ENCODE data around the gene MAP1LC3B2. TPM values are rescaled to one million over a fixed set of nuclear protein-coding genes. Genes with fewer than 3 reads are reported as not detected.

Gene MAP1LC3B2
- total RNA-seq, 1 donor from 2014 or later, result 3.2 TPM

DNA sequence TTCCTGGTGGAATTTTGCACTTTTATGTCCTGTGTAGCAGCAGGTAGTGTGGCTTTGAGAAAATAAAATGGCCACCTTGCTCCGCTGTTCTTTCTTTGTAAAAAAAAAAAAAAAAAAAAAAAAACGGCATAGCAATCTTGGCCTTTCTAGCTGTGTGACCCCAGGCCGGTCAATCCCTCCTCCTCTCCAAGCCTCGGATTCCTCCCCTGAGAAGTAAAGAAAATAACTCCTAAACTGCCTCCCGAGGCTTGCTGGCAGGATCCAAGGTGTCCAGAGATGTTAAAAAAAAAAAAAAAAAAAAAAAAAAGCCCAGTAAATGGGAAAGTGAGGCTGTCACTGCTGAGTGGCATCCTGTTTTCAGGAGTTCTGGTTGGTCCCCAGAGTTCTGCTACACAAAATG, 23.9 kb upstream of the MAP1LC3B2 start:
- ATAC-seq (no peak), DNase-seq (no peak)
- intact Hi-C loops (cut with micrococcal nuclease), result no loop called here

DNA sequence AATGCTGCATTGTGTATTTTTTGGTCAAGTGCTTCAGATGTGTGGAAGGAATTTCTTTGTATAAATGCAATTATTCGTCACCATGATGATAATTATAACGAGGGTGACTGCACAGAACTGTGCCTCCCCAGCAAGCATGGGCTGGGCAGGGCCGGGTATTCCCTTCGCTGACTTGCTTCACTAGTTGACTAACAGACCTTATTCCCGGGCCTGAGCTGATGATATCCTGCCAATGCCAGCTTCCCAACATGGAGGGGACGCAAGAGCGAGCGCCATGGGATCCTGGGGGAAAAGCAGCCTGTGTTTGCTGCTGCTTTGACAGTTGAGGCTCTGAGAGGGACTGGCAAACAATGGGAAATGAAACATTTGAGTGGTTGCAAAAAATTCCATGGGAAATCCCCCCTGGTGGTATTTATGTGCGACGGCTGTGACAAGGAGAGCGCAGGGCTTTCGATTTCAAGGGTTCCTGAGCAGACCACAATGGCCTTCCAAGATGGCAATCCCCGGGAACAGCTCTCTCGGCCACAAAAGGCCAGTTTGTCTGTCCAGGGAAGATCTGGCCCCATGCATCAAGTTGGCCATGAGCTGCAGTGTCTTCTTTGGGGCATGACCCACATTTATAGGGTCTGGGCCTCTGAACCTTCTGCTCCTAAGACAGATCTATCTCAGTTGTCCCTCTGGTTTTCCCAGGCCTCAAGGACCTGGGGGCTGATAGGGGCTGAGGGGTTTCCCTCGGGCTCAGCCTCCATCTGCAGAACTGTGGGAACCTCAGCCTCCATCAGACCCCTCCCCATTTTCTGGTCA, 21.9 kb upstream of the MAP1LC3B2 start:
- ATAC-seq, result no peak
- DNase-seq, result no peak
- intact Hi-C loops (cut with micrococcal nuclease), result no loop called here

DNA sequence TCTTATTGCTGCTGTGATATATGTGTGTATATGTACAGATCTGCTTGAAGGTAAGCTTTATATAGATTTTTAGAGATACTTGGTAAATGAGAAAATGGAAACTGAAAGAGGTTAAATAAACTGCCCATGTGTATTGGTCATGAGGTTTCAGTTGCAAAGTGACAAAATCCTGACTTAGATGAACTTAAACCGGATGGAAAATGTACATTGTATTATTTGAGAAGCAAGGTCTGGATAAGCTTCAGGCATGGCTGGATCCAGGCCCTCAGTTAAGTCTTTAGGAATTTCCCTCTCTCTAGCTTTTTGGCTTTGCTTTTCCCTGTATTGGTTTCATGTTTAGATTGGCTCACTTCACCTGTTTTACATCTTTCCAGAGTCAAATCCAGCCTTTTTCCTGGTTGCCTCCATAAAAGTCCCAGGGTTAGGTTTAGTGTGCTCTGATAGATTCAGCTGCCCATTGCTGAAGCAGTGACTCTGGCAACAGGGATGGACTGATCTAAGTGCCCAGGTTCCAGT, 21.0 kb upstream of the MAP1LC3B2 start:
- ATAC-seq, result no peak
- DNase-seq, result no peak
- intact Hi-C loops (cut with micrococcal nuclease), result no loop called here

DNA sequence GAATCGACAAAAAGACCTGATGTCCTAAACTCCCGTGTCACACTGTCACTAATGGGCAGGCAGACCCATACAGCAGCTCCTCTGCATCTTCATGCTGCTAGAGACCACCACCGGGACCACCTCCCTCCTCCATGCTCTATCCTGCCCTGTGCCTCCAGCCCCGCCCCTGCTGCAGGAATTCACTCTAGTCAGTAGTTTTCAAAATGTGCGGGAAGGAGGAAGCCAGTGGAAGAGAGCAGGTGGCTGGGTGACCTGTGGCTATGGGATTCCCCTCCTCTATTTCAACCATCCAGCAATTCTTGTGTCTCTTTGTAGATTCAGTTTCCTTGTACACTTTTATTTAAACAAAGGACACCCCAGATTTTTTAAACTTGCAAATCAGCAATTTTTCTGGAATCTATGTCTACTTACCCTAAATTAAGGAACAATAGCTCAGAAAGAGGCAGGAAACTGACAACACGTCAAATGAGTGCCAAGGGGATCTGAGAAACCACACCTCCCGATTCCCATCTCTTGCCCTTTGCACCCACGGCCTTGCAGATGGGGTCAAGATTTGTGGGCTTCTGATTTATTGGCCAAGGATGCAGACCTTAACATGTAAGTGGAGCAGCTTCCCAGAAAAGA, 20.4 kb upstream of the MAP1LC3B2 start:
- peak; percentile 20 for ATAC-seq
- intact Hi-C loops (cut with micrococcal nuclease), result no loop called here

DNA sequence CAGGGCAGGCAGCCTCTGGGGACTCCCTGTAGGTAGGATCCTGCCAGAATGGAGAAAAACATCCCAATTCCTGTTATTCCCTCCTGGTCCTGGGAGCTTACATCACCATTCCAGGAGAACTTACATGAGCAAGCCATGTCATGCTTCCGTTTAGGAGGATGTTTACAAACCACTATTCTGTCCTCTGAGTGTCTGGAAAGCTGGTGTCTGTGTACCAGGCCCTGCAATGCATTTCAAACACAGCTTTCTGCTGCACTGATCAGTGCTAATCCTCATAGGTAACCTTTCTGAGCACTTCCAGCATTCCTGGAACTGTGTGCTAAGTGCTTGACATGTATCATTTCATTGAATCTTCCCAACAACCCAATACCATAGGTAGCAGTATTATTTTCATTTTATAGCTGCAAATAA, 19.8 kb upstream of the MAP1LC3B2 start:
- DNase-seq (no peak), ATAC-seq (peak; percentile 27)
- intact Hi-C loops (cut with micrococcal nuclease), result no loop called here

More for the DNA sequence above, 20.4 kb upstream of the MAP1LC3B2 start:
- no peak for DNase-seq

DNA sequence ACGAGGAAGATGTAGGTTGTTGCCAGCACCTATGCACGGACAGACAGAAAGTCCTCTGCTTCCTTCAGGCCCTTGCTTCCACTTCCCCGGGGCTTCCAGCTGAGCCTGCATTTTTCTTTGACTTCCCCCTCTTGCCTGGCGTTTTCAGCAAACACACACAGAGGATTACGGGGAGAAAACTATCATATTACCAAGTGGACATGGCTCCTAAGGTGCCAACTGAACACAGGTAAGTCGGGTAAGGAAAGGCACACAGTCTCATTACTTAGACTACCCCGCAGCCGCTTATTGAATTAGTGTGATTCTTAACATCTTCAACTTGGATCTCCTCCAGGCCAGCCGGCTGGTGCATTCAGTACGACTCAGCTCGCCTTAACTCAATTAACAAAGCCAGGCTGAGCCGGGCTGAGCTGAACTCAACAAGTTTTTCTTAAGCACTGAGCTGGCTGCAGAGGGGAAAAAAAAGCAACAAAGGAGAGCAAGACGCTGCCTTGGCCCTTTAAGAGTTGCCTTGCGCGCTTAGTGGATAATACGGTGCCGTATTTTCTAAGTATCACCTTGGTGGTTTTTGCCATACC, 19.2 kb upstream of the MAP1LC3B2 start:
- peak; percentile 53 for ATAC-seq
- intact Hi-C loops (cut with micrococcal nuclease), result no loop called here
- DNase-seq, result peak; percentile 59

DNA sequence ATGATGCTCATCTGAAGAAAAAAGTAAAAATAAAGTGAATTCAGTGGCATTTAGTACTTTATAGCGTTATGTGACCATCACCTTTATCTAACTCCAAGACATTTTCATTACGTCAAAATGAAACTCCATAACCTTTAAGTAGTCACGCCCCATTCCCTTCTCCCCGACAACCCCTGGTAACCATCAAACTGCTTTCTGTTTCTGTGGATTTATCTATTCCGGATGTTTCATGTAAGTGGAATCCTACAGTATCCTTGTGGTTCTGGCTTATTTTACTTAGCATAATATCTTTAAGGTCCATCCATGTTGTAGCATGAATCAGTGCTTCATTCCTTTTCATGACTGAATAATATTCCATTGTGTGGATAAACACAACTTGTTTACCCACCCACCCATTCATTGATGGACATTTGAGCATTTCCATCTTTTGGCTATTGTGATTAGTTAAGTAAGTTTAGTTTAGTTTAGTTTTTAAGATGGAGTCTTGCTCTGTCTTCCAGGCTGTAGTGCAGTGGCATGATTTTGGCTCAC, 18.5 kb upstream of the MAP1LC3B2 start:
- DNase-seq (no peak), ATAC-seq (no peak)
- intact Hi-C loops (cut with micrococcal nuclease), result no loop called here

DNA sequence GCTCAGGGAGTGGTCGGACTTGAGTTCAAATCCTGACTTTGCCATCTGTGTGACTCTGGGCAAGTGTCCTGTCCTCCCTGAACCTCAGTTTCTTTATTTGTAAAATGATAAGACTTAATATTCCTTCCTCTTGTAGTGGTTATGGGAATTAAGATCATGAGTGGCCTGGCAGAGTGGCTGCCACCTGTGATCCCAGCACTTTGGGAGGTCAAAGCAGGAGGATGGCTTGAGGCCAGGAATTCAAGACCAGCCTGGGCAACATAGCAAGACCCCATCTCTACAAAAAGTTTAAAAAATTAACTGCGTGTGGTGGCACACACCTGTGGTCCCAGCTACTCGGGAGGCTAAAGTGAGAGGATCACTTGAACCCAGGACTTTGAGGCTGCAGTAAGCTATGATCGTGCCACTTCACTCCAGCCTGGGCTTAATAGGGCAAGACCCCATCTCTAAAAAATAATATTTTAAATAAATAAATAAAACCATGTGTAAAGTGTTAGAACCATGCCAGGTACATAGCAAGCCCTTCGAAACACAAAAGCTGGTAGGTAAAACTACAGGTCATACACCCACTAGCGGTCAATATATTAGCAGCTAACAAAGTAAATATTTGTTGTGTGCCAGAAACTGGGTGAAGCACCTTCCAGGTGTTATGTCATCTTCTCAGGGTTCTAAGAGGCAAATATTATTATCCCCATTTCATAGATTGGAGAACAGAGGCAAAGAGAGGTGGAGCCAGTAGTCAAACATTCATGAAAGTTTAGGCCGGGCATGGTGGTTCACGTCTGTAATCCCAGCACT, 17.4 kb upstream of the MAP1LC3B2 start:
- ATAC-seq (no peak), DNase-seq (no peak)
- intact Hi-C loops (cut with micrococcal nuclease), result no loop called here

DNA sequence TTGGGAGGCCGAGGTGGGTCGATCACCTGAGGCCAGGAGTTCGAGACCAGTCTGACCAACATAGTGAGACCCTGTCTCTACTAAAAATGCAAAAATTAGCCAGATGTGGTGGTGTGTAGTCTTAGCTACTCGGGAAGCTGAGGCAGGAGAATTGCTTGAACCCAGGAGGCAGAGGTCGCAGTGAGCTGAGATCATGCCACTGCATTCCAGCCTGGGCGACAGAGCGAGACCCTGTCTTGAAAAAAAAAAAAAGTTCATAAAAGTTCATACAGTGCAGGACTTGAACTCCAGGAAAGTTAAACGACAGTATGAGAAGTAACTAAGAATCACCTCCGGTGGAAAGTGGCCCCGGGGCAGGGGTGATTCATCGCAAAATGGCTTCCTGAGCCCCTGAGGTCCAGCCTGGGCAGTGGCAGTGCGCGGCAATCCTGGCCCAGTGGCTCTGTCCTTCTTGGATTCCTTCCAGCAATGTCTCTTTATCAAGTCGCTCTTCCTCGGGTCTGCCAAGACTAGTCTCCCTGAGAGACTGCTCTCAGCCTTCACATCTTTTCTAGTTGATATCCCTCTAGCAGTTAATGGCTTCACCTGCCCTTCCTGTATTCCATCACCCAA, 16.7 kb upstream of the MAP1LC3B2 start:
- intact Hi-C loops (cut with micrococcal nuclease), result no loop called here
- ATAC-seq (no peak), DNase-seq (no peak)

DNA sequence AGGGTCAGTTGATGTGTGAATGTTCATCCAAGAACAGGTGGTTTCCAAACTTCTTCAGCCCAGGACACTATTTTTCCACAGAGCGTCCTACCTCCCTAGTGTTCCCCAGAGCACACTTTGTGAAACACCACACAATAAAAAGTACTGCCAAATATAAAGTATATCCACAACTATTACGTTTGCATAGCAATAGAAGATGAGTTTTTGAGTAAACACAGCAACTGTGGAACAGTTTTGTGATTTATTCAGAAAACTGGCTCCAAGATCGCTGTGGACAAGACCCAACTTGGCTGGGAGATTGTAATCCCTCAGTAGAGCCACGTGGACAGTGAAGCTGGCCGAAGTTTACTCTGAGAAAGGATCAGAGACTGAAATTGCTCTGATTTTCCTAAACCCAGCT, 14.5 kb upstream of the MAP1LC3B2 start:
- DNase-seq, result peak; percentile 38
- intact Hi-C loops (cut with micrococcal nuclease), result no loop called here
- ATAC-seq, result peak; percentile 64

DNA sequence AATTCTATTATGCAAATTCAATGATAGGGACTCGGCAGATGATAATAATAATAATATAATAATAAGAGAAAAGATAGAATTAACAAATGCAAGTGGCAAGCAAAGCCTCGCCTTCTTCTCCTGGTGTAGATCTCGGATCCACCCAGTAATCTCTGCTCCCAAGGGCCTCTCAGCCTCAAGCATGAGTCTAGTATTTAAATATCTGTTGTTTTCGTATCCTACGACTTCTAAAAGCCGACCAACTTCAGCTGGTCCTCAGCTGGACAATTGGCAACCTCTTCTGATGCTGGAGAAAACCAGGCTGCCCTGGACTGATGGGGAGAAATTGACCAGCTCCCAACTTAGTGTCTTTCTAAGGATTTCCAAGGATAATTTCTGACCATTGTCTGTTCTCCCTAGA, 14.0 kb upstream of the MAP1LC3B2 start:
- peak; percentile 33 for ATAC-seq
- intact Hi-C loops (cut with micrococcal nuclease), result no loop called here
- DNase-seq, result peak; percentile 28

DNA sequence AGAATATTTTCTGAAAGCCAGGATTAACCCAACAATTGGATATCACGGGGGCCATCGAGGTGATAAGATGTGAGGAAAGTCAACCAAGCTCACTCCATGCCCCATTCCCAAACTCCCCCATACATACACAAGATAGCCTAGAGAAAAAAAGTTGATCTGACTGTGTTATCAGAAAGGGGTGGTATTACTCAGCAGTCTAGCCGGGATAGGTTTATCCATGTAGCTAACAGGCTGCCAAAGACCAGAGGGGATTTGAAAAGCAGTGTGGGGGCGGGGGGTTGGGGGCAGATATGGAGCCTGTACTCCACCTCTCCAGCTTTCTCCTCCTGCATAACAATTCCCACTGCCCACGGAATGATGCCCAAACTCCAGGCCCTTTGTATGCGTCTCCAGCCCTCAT, 13.2 kb upstream of the MAP1LC3B2 start:
- ATAC-seq (no peak), DNase-seq (no peak)
- intact Hi-C loops (cut with micrococcal nuclease), result no loop called here

DNA sequence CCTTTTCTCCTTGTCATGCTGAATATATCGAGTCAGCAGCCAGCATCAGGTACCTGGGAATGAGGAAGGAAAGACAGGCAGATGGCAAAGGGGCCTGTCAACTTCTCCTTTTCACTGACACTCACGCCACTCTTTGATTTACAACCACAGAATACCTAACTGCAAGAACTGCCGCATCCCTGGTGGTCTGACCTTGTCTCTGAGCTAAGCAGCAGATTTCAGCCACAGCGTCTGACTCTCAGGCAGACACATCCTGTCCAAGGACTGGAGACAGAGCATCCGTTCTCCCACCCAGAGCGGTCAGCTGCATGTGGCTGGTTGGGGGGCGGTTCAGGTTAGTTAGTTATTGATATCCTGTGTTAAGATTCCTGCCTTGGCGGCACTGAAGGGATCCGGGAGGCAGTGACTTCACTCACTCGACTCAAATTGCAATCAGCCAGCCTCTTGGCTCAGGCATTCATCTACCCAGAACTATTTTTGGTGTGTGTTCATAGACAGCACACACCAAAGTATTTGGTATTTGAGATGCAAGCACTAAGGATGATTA, 11.2 kb upstream of the MAP1LC3B2 start:
- DNase-seq (peak; percentile 28), ATAC-seq (peak; percentile 62)
- intact Hi-C loops (cut with micrococcal nuclease), result no loop called here

DNA sequence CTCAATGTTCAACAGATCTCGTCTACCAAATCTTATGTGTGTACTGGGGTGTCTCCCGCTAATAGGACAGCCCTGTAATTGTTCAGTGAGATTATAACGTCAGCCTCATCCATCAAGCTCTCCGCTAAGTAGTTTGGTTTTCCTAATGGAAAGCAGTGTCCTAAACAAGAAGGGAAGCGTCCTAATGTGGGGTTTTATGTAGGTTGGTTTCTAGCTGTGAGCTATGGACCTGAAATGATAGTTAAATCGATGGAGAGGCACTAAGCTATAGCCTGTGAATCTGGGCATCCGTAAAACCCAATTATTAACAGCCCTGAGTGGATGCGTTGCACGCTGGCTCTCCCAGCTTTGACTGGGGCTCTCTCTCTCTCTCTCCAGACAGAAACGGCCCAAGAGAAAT, 9.2 kb upstream of the MAP1LC3B2 start:
- intact Hi-C loops (cut with micrococcal nuclease), result no loop called here
- DNase-seq (no peak), ATAC-seq (no peak)

DNA sequence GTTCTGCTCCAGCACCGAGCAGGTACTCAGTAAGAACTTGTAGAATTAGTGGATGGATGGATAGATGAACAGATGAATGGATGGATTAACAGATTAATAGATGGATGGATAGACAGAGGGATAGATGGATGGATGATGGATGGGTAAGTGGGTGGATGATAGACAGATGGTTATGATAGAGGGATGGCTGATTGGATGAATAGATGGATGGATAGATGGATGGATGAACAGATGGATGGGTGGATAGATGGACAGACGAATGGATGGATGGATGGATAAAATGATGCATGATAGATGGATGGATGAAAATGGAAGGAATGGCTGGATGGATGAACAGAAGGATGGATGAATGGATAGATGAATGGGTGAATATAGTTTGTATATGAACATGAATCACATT, 8.0 kb upstream of the MAP1LC3B2 start:
- intact Hi-C loops (cut with micrococcal nuclease), result no loop called here
- DNase-seq, result no peak
- ATAC-seq, result no peak

DNA sequence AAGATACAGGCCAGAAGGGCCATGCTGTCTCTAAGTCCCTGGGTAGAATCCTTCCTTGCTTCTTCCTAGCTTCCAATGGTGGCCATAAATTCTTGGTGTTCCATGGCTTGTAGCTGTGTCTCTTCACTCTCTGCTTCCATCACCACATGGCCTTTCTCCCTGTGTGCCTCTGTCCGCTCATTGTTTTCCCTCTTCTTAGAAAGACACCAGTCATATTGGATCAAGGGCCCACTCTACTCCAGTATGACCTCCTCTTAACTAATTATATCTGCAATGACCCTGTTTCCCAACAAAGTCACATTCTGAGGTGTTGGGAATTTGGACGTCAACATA, 7.6 kb upstream of the MAP1LC3B2 start:
- intact Hi-C loops (cut with micrococcal nuclease), result no loop called here
- DNase-seq (no peak), ATAC-seq (no peak)

DNA sequence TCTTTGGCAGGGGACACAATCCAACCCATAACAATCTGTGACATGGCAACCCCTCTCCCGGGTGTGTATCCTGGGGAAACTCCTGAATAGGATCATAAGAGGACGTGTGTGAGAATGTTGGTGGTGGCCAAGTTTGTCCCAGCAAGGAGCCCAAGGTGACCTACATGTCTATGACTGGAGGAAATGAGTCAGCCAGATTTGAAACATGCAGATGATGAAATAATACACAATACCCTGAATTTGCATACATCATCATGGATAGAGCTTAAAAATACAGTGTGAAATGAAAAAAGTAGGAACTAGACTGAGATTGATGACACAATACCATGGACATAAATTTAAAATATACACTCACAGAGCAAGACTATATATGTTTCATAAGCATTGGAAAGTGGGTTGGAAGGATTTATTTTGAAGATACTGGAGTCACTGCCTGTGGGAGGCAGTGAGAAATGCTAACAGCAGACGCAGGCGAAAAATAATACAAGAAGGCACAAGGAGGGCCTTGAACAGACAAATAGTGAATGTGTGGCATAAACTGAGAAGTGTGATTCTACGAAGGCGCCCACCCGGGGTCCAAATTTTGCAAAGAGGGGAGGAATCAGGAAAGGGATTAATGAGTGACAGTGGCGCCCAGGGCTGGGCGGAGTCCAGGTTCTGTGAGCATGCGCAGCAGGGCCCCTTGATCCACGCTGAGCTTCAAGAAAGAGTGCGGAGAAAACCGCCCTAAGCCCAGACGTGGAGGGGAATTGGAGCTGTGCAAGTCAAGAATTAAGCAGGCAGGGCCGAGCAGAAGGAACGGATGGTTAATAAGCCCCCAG, 7.0 kb upstream of the MAP1LC3B2 start:
- intact Hi-C loops (cut with micrococcal nuclease), result no loop called here
- DNase-seq, result no peak
- peak; percentile 57 for ATAC-seq

DNA sequence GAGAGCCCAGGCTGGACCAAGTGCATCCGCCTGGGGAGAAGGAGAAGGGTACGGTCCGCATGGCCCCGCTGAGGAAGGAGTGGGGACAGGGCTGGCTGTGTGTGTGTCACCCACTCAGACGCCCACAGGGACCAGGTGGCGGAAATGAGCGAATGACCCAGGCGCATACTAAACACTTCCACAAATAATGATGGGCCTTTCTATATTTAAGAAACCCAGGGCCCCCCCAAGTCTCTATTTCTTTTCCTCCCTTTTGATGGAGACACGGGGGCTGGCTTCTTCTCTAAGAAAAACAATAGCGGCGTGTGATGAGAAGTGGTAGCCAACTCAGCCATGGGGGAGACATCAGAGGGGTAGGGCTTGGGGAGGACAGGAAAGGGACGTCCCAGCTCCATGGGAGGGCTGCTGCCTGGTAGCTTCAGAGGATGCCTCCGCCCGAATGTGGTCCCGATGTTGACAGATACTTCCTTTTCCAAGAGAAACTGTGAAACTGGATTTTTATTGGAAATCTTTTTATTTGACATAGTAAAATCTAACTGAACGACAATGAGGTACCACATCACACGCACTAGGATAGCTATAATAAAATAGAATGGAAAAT, 6.3 kb upstream of the MAP1LC3B2 start:
- DNase-seq (no peak), ATAC-seq (no peak)
- intact Hi-C loops (cut with micrococcal nuclease), result no loop called here

Measured in left ventricle myocardium superior (tissue), 1 donor.